HG03045 (cell line): Measurements from ENCODE around the gene SPDYE4.
"Not testable (repeated sequence)": the region's sequence is repeated elsewhere in the genome, so short reads cannot be mapped to it uniquely, and the experiment has no call there.

Source experiments
- ATAC-seq: cut with Tn5 transposase; IDR thresholded peaks from one replicate; pipeline ENCODE4 v1.9.1; 2021; ENCODE audit warnings: mild to moderate bottlenecking, moderate library complexity; ENCODE audit not compliant: unreplicated experiment

The SPDYE4 gene, protein sequence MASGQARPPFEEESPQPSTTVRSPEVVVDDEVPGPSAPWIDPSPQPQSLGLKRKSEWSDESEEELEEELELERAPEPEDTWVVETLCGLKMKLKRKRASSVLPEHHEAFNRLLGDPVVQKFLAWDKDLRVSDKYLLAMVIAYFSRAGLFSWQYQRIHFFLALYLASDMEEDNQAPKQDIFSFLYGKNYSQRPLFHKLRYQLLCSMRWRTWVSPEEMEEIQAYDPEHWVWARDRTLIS

DNA sequence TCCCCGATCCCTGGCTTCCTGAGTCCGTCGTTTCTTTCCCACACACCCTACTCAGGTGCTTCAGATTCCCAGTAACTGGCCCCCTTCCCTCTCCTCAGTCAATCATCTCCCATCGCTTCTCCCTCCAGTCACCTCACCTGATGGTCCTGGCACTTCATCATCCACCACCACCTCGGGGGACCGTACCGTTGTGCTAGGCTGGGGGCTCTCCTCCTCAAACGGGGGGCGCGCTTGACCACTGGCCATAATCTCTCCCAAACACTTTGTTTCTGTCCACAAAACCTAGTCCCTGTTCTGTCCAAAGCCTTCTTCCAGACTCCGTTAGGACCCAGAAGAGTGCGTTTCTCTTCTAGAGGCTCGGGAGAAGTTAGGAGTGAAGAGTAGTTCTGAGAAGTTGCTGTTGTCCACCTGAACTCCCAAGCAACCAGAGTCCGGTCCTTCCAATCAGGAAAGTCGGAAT is at the start of gene SPDYE4:
TSS of gene SPDYE4 (minus strand) at position 410 of the 460 bp plus-strand sequence. CDS start at position 246, 164 bp downstream.
- no peak for ATAC-seq

DNA sequence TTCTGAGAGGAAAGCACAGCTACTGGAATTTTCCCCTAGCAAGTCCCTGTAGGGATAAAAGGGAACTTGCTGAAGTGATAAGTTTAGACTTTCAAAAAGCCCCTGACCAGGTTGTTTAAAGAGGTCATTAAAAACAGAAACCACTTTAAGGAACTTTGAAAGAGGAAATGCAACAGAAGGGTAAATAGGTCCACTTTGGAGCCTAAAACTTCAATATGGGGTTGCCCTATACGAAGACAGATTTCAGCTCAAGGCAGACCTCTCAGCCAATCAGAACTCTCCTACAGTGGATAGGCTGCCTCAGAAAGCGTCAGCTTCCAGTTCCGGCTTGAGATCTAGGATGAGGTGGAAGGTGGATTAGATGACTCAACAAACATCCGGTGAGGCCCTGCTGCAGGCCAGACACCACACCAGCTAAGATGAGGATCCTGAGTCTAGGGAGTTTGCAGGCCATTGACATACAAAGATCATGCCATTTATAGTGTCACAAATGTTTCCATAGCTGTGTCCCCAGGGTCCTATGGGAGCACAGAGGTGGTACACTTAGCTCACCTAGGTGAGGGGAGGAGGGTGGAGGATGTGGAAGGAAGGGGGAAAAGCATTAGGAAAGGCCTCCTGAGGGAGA is 48.7 kb upstream of the SPDYE4 start:
- ATAC-seq: peak; percentile 80

DNA sequence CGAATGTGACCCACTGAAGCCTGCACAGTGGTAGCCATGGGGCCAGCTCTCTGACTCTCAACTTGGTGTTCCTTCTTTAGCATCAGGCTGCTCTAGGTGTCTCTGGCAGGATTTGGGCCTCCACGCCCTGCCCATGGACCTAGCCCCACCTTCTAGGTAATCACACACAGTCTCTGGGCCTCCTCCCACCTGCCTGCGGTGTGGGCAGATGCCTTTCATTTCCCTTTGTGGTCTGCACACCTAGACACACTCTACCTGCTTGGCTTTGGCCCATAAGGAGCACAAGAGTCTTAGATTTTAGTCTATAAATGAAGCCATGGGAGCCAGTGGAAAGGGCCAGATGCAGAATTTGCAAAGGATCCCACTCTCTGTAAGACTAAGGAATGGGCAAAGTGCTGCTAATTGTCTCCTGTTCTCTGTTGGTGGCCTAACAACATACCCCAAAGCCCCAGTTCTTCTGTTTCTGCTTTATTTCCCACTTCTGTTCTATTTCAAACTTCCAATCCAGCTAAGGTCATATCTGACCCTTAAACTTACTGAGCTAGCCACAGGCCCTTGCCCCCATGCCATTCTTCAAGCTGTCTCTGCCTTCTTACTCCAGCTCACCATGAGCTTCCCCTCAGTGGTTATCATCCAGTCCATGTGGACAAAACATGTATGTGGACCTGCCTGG is 48.0 kb upstream of the SPDYE4 start:
- no peak for ATAC-seq

DNA sequence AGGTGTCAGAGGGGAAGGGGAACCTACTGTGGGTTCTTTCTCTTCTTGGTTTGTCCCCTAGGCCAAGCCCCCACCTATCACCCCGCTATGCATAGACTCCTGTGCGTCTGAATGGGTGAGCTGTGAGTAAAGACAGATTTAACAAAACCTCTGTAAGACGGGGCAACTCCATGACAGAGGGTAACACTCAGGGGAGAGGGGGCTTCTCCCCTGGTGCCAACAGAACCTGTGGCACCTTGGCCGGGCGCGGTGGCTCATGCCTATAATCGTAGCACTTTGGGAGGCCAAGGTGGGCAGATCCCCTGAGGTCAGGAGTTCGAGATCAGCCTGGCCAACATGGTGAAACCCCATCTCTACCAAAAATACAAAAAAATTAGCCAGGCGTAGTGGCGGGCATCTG is 47.0 kb upstream of the SPDYE4 start:
- not testable (repeated sequence) for ATAC-seq

DNA sequence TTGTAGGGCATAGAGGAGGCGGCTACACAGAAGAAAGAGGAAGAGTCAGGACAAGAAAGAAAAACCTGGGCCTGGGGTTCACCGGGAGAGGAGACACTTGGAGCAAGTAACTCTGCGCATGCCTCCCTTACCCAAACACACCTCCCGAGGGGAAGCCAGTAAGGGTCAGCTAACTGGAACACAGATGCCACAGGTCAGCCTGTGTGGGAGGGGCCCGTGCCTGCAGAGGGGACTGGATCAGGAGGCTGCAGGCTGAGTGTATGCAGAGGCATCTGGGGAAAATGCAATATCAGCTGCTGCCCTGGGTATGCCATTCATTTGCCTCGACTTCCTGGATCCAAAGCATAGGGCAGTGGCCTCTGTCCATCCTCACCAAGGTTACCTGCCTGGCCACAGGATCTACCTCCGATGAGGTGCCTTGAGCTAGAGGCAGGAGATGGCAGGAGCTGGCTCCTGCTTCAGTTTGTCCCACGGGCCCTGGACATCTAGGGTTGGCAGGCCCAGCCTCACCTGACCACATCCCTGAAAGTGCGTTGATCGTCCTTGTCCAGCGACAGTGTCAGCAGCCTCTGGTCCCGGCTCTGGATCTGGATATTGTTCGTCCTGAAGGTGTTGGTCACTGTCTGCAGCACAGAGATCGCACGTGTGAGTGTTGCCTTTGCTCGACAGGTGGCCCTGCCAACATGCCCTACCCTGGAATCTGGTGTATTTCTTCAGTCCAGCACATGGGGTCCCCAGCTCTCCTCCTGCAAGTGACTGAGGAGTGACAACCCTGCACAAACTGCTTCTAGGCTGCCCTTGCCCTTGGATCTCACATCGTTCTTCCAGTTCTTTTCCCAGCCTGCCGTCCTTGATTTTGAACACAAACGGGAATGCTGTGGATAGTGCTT is 45.4 kb upstream of the SPDYE4 start:
- ATAC-seq: no peak

DNA sequence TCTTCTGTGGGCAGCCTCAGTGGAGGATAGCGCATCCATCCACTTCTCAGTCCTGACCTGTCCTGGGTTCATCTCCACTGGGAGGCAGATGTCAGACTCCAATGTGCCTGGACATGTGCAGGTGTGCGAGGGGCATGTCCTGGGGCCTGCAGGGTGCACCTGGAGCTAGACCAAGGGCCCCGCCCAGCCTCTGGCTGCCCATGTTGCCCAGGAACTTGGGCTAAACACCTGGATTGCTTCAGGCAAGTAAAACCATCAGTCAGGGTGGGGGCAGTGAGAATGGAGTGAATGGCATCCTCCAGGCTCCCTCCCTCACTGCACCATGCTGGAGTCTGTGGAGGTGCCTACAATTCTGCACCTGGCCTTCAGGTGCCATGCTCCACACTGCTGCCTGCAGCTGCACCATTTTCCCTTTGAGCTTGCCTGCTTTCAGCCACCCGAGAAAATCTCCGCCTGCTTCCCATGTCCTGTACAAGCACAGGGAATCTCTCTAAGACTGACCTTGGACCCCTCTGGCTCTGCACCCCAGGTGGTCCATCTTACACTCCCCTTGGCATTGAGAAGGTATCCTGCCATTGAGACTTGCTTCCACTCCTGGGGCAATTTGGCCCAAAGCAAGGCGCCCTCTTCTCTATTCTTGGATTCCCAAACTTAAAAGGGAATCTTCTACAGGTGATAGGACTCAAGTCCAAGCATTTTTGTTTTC is 42.9 kb upstream of the SPDYE4 start:
- no peak for ATAC-seq

DNA sequence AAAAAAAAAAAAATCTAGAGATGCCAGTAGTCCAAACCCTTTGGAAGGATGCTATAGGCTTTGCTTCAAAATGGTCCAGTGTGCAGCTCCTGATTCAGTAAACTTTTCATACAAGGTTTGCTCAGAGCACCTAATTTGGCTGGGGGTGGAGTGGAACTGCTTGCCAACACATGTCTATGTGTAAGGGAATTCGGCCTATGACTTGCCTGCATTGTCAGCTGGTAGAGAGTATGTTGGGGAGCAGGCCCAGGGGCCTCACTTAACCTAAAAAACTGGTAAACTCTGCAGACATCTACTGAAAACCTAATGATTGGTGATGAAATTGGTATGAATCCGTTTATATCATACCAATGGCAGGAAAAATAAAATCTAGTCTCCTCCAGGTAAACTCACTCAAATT is 42.3 kb upstream of the SPDYE4 start:
- no peak for ATAC-seq

DNA sequence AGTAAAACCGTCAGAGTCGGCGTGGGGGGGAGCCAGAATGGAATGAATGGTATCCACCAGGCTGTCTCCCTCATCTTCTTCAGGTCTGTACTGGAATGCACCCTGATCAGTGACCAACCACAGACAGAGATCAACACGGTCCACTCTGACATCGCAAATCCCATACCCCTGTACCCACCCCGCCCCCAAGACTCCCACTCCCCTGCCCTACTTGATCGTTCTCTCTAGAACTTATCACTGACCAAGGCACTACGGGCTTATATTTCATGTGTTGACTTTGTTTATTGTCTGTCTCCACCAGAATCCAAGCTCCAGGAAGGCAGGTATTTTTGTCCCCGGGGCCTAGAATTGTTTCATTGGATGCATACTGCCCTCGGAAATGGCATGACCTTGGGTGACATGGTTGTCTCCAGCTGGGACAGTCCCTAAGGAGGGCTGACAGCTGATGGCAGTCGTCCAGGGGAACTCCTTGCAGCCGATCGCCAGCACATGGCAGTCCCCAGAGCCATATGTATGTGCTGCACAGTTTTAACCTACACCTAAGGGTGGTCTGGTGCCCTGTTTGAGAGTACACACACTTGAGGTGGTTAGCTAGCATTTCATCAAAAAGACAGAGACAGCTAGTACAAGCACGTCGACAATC is 41.3 kb upstream of the SPDYE4 start:
- ATAC-seq: no peak

DNA sequence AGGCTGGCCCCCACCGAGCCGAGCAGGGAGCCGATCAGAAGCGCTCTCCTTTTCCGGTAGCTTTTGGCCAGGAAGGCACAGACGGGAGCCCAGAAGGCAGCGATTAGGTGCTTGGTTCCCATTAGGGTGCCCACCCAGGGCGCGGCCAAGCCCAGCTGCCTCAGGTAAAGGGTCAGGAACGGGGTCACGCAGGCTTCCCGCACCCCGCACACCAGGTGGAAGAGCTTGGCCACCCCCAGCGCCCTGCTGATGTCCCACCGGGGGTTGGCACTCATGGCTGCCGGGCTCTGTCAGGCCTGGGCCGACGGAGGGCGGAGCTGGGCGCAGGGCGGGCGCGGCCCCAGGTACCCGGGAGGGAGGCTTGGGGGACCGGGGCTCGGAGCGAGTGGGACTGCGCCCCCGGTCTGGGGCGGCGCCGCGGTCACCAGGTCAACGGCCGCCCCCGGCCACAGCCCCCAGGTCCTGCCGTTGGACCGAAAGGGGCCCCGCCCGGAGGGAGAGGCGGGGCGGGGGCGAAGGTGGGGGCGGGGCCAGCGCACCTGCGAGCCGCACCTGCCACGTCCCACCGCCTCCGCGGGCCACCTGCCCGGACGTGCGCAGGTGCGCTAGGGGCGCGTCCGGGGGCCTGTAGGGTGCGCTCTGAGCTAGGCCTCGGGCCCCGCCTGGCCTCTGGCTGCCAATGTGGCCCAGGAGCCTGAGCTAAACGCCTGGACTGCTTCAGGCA is 40.7 kb upstream of the SPDYE4 start, which contains the start of gene MFSD6L:
TSS of gene MFSD6L (minus strand) at position 520 of the 724 bp plus-strand sequence. CDS start at position 275, 245 bp downstream.
- ATAC-seq: no peak

DNA sequence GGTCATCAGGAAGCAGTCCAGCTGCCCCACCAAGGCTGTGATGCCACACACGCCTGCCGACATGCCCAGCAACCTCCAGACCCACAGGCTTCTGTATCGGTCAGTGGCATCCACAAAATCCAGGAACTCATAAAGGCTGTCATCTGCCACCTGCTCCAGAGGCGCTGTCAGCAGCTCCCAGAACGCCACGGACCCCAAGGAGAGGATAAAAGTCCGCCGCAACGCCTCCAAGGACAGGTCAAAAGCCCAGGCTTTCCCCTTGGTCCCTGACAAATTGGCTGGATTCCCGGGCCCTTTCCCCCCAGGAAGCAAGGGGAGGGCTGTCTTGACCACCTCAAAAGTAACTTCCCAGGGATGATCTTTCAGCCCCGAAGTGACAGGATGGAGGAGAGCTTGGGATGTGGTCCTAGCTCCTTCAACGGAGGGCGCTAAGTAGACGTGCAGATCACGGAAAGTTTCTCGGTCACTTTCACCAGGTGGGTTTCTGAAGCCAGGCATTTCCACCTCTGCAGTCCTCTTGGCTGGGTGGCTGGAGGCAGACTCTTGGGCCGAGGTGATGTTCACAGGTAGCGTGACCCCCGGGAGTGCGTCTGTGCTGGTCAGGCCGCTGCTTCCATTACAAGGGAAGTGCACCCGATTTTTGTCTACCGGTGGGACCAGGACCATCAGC is 40.0 kb upstream of the SPDYE4 start:
- no peak for ATAC-seq

DNA sequence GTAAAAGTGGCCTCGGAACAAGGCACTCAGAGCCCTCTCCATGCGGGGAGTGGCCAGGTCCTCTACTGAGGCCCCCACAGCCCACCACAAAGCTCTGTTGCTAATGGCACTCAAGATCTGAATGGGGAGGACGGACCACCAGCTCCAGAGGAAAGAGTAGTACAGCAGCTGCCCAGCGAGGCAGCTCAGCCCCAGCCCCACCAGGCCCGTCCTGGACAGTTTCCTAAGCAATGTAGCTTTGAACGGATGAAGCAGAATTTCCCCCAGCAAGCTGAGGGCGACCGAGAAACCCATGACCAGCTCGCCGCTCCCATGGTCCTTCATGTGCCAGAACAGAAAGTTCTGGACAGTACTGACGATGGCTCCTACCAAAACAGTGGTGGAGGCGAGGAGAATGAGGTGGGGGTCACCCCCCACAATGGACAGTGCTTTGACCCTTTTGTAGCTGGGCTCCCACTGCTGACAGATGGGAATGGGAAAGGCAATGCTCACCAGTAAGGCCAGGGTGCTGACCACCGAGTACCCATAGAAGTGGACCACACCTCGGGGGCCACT is 39.4 kb upstream of the SPDYE4 start:
- ATAC-seq: no peak

DNA sequence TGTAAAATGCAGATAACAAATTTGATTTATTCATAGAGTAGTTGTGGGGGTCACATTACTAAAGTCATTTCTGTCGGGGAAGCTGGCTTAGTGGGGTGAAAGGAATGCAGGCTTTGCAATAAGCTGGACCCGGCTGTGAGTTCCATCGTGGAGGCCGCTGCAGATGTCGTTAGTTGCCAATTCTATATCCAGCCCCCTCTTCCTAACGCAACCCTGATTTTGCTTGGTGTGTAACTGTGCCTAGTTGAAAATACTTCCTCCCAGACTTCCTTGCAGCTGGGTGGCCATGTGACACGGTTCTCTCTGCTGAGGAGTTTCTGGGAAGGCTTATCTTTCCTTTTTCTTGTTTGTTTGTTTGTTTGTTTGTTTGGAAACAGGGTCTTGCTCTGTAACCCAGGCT is 36.3 kb upstream of the SPDYE4 start:
- ATAC-seq: no peak

DNA sequence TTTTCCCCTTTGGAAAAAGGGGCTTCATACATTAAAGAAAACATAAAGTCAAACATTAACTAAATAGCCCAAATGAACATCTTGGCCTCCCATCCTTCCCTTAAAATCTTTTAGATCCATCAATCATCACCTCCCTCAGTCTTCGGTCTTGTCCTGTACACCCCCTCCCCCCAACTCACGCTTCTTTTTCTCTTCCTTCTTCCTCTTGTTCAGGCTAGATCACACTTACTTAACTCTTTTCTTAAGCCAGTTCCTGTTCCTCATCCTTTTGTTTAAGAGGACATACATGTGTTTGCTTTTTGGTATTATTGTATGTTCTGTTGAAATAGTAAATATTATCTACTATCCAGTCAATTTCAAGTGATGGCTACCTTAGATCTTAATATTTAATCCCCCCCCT is 35.3 kb upstream of the SPDYE4 start:
- ATAC-seq: no peak

DNA sequence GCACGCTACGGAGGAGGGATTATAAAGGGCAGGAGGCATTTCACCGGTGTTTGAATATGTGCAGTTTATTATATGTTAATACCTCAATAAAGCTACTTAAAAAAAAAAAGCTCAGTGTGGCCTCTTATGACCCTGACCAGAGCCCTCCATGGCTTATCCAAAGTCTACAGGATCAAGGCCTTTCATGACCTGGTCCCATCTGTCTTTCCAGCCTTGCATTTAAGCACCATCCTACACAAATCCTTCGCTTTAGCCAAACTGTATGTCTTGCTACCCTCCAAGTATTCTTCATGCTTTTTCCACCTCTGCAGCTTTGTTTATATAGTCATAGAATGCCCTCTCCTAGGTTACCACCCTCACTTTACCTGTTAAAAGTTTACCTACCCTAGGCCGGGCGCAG is 34.3 kb upstream of the SPDYE4 start:
- no peak for ATAC-seq

DNA sequence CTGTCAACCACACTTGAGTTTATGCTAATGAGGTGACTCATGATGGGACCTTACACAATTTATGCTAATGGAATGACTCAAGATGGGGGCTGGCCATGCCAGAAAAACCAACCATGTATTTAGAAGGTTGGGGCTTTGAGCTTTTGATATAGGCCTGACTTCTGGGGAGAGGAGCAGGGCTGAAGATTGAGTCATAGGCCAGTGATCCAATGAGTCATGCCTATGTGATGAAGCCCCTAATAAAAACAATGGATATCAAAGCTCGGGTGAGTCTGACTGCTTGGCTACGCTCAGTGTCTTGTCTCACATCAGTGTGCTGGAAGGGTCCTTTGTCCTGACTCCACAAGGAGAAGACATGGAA is 33.5 kb upstream of the SPDYE4 start:
- no peak for ATAC-seq

DNA sequence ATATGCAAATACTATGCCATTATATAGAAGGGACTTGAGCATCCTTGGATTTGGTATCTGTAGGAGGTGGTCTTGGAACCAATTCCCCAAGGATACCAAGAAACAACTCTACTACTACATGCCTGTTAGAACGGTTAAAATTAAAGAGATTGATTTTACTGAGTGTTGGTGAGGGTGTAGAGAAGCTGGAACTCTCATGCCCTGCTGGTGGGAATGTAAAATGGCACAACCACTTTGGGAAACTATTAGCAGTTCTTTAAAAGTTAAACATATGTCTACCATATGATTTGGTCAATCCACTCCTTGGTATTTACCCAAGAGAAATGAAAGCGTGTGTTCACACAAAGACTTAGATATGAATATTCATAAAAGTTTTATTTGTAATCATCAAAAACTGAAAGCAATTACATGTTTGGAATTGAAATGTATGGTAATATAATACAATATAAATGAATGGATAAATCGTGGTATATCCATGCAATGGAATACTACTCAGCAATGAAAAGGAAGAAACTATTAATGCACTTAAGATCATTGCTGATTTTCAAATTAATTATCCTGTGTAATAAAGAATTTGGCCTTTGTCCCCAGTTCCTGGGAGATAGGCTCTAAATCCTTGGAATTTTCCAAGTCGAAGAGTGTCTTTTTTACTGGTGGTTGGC is 33.0 kb upstream of the SPDYE4 start:
- ATAC-seq: no peak

DNA sequence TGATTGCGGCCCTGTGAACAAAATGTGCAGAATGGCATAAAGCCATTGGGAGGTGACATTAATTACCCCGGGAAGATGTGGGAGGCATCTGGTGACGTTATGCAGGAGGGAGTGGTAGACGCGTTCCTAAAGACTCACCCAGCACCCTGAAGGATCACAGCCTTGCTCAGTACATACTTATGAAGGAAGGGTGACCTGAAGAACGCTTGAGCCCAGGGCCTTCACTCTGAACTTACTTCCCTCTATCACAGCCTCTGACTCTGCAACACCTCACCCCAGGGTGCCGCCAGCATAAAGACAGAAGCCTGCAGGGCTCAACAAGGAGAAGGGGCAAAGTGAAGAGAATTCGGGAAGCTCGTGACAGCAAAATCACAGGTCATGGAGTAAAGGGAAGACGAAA is 31.4 kb upstream of the SPDYE4 start:
- ATAC-seq: no peak

DNA sequence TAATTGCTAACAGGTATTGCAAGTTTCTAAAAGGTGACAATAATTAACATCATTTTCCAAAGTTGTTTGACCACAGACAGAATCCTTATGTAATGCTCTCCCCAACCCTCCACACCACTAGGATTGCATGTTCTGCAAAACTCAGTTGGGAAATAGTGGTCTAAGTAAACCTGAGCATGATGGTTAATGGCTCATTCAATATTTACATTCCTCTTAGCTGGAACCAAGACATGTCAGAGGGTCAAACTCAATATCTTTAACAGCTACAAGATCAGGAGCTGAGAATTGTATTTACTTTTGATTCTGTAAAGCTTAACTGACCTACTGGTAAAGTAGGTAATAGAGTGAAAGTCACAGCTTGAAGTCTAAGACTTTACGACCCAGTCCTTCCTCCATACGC is 30.7 kb upstream of the SPDYE4 start:
- ATAC-seq: no peak
